Measurements from ENCODE around the gene AOAH. TPM values are rescaled to one million over a fixed set of nuclear protein-coding genes. Genes with fewer than 3 reads are reported as not detected.

The AOAH gene
- total RNA-seq, 1 donor from 2014 or later: 5.5 TPM

DNA sequence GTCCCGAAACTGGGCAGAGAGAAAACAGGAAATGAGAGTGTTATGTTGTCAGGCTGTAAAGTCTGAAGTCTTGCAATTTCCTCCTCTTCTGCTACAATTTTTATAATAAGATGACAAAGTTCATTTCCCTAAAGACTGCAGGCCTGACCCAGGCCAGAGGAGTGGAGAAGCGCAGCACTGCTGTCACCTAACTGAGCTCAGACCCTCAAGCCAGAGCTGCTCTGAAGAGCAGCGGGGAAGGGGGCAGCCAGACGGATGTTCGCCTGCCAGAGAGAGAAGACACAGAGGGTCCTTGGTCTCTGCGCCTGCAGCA is 12.6 kb upstream of the AOAH start:
- Histone ChIP-seq H2AFZ (replicated peaks) (peak overlapping the region; percentile 72), H3K36me3 (no peaks in the 10 kb centered on the region), H3K27me3 (no peaks in the 10 kb centered on the region), H3K9me3 (ENCODE audit: low read depth) (no peaks in the 10 kb centered on the region), H4K20me1 (ENCODE audit: low read depth) (no peaks in the 10 kb centered on the region), H3F3A (ENCODE audit: low read depth) (no peaks in the 10 kb centered on the region), H3K4me3 (no peak overlapping the region), H3K4me1 (no peaks in the 10 kb centered on the region), H3K79me2 (ENCODE audit: low read depth) (no peaks in the 10 kb centered on the region), H3K27ac (no peak overlapping the region), H3K9ac (no peak overlapping the region), H3K4me2 (no peak overlapping the region)
- no peak overlapping the region for H3K4me3 Mint-ChIP-seq
- no peaks in the 10 kb centered on the region for H3K27me3 Mint-ChIP-seq (ENCODE audit: insufficient read depth, low read depth)
- TF ChIP-seq, protein P1, sequence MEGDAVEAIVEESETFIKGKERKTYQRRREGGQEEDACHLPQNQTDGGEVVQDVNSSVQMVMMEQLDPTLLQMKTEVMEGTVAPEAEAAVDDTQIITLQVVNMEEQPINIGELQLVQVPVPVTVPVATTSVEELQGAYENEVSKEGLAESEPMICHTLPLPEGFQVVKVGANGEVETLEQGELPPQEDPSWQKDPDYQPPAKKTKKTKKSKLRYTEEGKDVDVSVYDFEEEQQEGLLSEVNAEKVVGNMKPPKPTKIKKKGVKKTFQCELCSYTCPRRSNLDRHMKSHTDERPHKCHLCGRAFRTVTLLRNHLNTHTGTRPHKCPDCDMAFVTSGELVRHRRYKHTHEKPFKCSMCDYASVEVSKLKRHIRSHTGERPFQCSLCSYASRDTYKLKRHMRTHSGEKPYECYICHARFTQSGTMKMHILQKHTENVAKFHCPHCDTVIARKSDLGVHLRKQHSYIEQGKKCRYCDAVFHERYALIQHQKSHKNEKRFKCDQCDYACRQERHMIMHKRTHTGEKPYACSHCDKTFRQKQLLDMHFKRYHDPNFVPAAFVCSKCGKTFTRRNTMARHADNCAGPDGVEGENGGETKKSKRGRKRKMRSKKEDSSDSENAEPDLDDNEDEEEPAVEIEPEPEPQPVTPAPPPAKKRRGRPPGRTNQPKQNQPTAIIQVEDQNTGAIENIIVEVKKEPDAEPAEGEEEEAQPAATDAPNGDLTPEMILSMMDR (IDR thresholded peaks at IDR 0.05): no peak
- TF ChIP-seq EZH2phosphoT487 (IDR thresholded peaks at IDR 0.05): no peak
- TF ChIP-seq EZH2 (IDR thresholded peaks at IDR 0.05): no peak
- H3K27ac Mint-ChIP-seq: no peak overlapping the region
- DNase-seq (ENCODE audit: low spot score): no peak
- H3K36me3 Mint-ChIP-seq: no peaks in the 10 kb centered on the region
- peaks cover 2% of the 10 kb centered on the region for H3K9me3 Mint-ChIP-seq
- H3K4me1 Mint-ChIP-seq: peaks cover 8% of the 10 kb centered on the region

DNA sequence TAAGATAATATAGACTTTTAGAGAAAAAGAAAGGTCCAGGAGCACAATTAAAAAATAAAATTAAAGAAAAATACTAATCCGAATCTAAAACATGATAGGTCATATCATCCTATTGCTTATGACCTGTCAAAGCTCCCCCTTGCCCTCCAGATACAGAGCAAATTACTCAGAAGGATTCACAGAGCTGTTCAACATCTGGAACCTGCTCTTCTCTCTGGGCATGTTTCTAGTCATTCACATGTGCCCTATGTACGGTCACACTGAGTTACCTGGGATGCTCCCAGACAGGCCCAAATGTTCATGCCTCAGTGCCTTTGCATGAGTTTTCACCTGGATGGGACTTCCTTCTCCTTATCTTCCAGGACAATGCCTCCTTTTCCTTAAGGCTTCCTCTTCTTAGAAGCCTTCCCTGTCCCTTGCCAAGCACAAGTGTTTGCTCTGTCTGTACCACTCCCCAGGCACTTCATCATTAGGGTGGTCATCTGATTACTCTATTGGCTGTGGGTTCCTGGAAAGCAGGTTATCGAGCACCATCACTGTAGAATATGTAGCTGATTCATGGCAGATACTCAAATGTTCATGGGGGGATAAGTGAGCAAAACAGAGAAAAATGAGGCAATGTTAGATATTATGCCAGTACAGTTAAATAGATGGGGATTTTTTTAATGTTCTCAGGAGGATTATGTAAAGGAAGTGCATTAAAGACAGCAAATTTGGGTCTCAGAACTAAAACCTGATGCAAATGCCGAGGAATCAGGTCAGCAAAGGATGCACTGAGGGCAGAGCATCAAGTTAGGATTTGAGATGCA is 12.0 kb upstream of the AOAH start:
- no peak overlapping the region for H3K4me3 ChIP-seq
- H3F3A ChIP-seq (ENCODE audit: low read depth): no peaks in the 10 kb centered on the region
- peaks cover 2% of the 10 kb centered on the region for H3K9me3 Mint-ChIP-seq
- peaks cover 3% of the 10 kb centered on the region for H3K9me3 ChIP-seq (ENCODE audit: low read depth)
- no peak overlapping the region for H3K27ac Mint-ChIP-seq
- no peak overlapping the region for H3K4me3 Mint-ChIP-seq
- TF ChIP-seq, protein P1 (IDR thresholded peaks at IDR 0.05): no peak
- TF ChIP-seq EZH2phosphoT487 (IDR thresholded peaks at IDR 0.05): no peak
- no peak for TF ChIP-seq EZH2 (IDR thresholded peaks at IDR 0.05)
- no peaks in the 10 kb centered on the region for H4K20me1 ChIP-seq (ENCODE audit: low read depth)
- H3K9ac ChIP-seq: no peak overlapping the region
- peaks cover 8% of the 10 kb centered on the region for H3K4me1 Mint-ChIP-seq
- H3K27ac ChIP-seq: no peak overlapping the region
- no peaks in the 10 kb centered on the region for H3K4me1 ChIP-seq
- H3K79me2 ChIP-seq (ENCODE audit: low read depth): no peaks in the 10 kb centered on the region
- peaks cover 3% of the 10 kb centered on the region for H3K36me3 ChIP-seq
- DNase-seq (ENCODE audit: low spot score): no peak
- no peaks in the 10 kb centered on the region for H3K27me3 Mint-ChIP-seq (ENCODE audit: insufficient read depth, low read depth)
- H3K36me3 Mint-ChIP-seq: no peaks in the 10 kb centered on the region
- peak overlapping the region; percentile 72 for H2AFZ ChIP-seq (replicated peaks)
- H3K27me3 ChIP-seq: no peaks in the 10 kb centered on the region
- H3K4me2 ChIP-seq: no peak overlapping the region

DNA sequence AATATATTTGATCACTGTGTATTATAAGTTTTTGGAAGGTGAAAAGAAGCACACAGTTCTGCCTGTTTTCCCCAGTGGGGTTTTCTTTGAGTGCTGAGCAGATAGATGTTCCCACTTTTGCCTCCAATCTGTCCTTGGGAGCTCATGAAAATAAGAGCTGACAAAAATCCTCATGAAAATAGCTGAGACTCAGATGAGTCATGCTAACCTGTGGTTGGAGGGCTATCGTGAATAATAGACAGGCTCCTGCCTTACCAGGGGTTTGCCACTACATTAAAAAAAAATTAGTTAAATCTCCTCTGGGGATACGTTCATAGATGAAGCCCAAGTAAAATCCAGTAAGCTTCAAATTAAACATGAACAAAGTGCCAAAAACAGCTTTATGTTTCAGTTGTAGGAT is 10.9 kb upstream of the AOAH start:
- no peak for DNase-seq (ENCODE audit: low spot score)
- no peaks in the 10 kb centered on the region for H3F3A ChIP-seq (ENCODE audit: low read depth)
- H3K9me3 Mint-ChIP-seq: peaks cover 10% of the 10 kb centered on the region
- H3K4me2 ChIP-seq: no peak overlapping the region
- no peaks in the 10 kb centered on the region for H3K27me3 Mint-ChIP-seq (ENCODE audit: insufficient read depth, low read depth)
- H3K36me3 Mint-ChIP-seq: no peaks in the 10 kb centered on the region
- no peaks in the 10 kb centered on the region for H4K20me1 ChIP-seq (ENCODE audit: low read depth)
- H3K9me3 ChIP-seq (ENCODE audit: low read depth): peaks cover 5% of the 10 kb centered on the region
- peaks cover 8% of the 10 kb centered on the region for H3K4me1 Mint-ChIP-seq
- no peak overlapping the region for H3K27ac ChIP-seq
- peaks cover 4% of the 10 kb centered on the region for H3K36me3 ChIP-seq
- H3K4me3 Mint-ChIP-seq: no peak overlapping the region
- H2AFZ ChIP-seq (replicated peaks): no peak overlapping the region
- no peak overlapping the region for H3K27ac Mint-ChIP-seq
- H3K79me2 ChIP-seq (ENCODE audit: low read depth): no peaks in the 10 kb centered on the region
- H3K9ac ChIP-seq: no peak overlapping the region
- TF ChIP-seq EZH2phosphoT487 (IDR thresholded peaks at IDR 0.05) (no peak), EZH2 (IDR thresholded peaks at IDR 0.05) (no peak)
- TF ChIP-seq, protein P1 (IDR thresholded peaks at IDR 0.05): no peak
- no peak overlapping the region for H3K4me3 ChIP-seq
- no peaks in the 10 kb centered on the region for H3K4me1 ChIP-seq
- no peaks in the 10 kb centered on the region for H3K27me3 ChIP-seq

All from neural progenitor cell (in vitro differentiated cells).